ENCODE data around the gene CCDC149. TPM values are rescaled to one million over a fixed set of nuclear protein-coding genes. Genes with fewer than 3 reads are reported as not detected.

Gene CCDC149
- total and polyA plus RNA-seq, 2 of the 8 experiments (the other 6 are each of a cell fraction or from before 2014, with no cell fraction given) = 2.2 to 5.6 TPM

GRCh38 chr4:24801136-24801855, 111.5 kb downstream of the CCDC149 start:
- Histone ChIP-seq H4K91ac (replicated peaks; ENCODE audit: insufficient read length, low read length) (no peak overlapping the region), H2AK5ac (ENCODE audit: low read depth, low read length) (no peak overlapping the region), H2BK15ac (ENCODE audit: low read length) (no peak overlapping the region), H3K4ac (replicated peaks; ENCODE audit: insufficient read length, low read depth, low read length) (no peak overlapping the region), H3K4me1 (replicated peaks in 1 of 4; ENCODE audit: control insufficient read depth in 3 of 4, insufficient read depth in 4 of 4, low read length in 3 of 4) (peaks cover 0 to 19% (median 11%) of the 10 kb centered on the region in 4 experiments), H3K36me3 (ENCODE audit: control insufficient read depth in 2 of 4, insufficient read depth in 4 of 4, low read length in 3 of 4) (peaks cover 0 to 6% (median 0%) of the 10 kb centered on the region in 4 experiments; a peak in 1 of 8 replicates), H2BK5ac (ENCODE audit: low read depth, low read length) (no peak overlapping the region), H3K14ac (ENCODE audit: insufficient read length) (no peak overlapping the region), H3K4me2 (ENCODE audit: insufficient read depth in 1 of 2, low read depth in 2 of 2, low read length in 2 of 2) (peak overlapping the region; percentile 93 to 96; a peak in 3 of 4 replicates), H3K27ac (ENCODE audit: low read depth, low read length) (no peak overlapping the region), H4K5ac (ENCODE audit: insufficient read length, low read depth, low read length) (no peak overlapping the region), H2AFZ (ENCODE audit: low read length) (no peak overlapping the region), H4K8ac (ENCODE audit: extremely low read depth, insufficient read depth, low read length) (no peak overlapping the region), H3K18ac (ENCODE audit: extremely low read depth, low read length) (no peak overlapping the region), H3K23ac (ENCODE audit: insufficient read length) (no peak overlapping the region), H2BK20ac (ENCODE audit: low read length) (no peak overlapping the region), H3K9ac (replicated peaks in 1 of 4; ENCODE audit: extremely low read depth in 1 of 4, low read depth in 3 of 4, low read length in 3 of 4) (no peak overlapping the region), H2BK120ac (replicated peaks; ENCODE audit: low read depth, low read length) (no peak overlapping the region), H3K4me3 (ENCODE audit: extremely low read depth in 1 of 4, insufficient read depth in 2 of 4, low read depth in 3 of 4, low read length in 4 of 4) (peak overlapping the region in 1 of 4 experiments; percentile 64; a peak in 2 of 8 replicates), H3K79me2 (ENCODE audit: control insufficient read depth in 1 of 2, insufficient read depth in 2 of 2, low read length in 2 of 2) (no peaks in the 10 kb centered on the region), H3K27me3 (replicated peaks in 1 of 4; ENCODE audit: control insufficient read depth in 3 of 4, extremely low read depth in 1 of 4, insufficient read depth in 3 of 4, low read length in 3 of 4) (peaks cover 13 to 43% (median 32%) of the 10 kb centered on the region in 4 experiments), H3K9me3 (ENCODE audit: insufficient read depth in 2 of 2, low read depth in 1 of 2, low read length in 1 of 2) (peaks cover 0 to 6% of the 10 kb centered on the region in 2 experiments; a peak in 1 of 4 replicates), H2BK12ac (ENCODE audit: low read depth, low read length) (no peak overlapping the region), H3K23me2 (ENCODE audit: low read depth, low read length) (peaks cover 9% of the 10 kb centered on the region; the same call in 1 of the 2 replicates), H3K56ac (replicated peaks; ENCODE audit: insufficient read length, low read depth, low read length) (no peak overlapping the region), H3K79me1 (ENCODE audit: low read depth, low read length) (no peaks in the 10 kb centered on the region), H4K20me1 (replicated peaks in 1 of 2; ENCODE audit: control insufficient read depth in 1 of 2, insufficient read depth in 2 of 2, low read length in 2 of 2) (peaks cover 0 to 2% of the 10 kb centered on the region in 2 experiments)
- ChIA-PET CTCF (ENCODE audit: partially characterized antibody) (interaction anchor here (0.6 to 2.6 kb wide), 7 partner anchors 8 to 334 kb away, joined by 3 to 7 read pairs (median 3); no protein-coding TSS in a partner anchor), POLR2A (ENCODE audit: partially characterized antibody) (interaction anchor here (1.0 kb wide), 1 partner anchor 217 kb away, joined by 3 read pairs; the partner anchor contains the start of gene DHX15)
- no peak for FAIRE-seq
- 73% methylated on average over 10 of the region's 10 CpGs; no CpG with 5 or more reads in 1 of the 2 experiments for WGBS, 2 experiments (ENCODE audit: extremely low coverage in 1 of 2, insufficient coverage in 1 of 2, insufficient read length in 1 of 2, insufficient replicate concordance in 2 of 2, low coverage in 1 of 2, low lambda C conversion rate in 2 of 2, missing lambda C conversion rate in 1 of 2)
- peak in 1 of 2 experiments; percentile 43 for DNase-seq (ENCODE audit: low read depth in 1 of 2, low spot score in 2 of 2)
- no peak for TF ChIP-seq YY1 (IDR thresholded peaks at IDR 0.05; ENCODE audit: low read depth, low read length)
- no peak for TF ChIP-seq SIN3A (conservative IDR thresholded peaks at IDR 0.05 in 1 of 2, IDR thresholded peaks at IDR 0.05 in 1 of 2; ENCODE audit: low read depth in 1 of 2, low read length in 2 of 2)
- no peak for TF ChIP-seq SUZ12 (IDR thresholded peaks at IDR 0.05; ENCODE audit: low read length)
- TF ChIP-seq CTBP2 (IDR thresholded peaks at IDR 0.05; ENCODE audit: borderline replicate concordance, insufficient read depth, insufficient read length, low read length) = no peak
- TF ChIP-seq CBX8 (IDR thresholded peaks at IDR 0.05; ENCODE audit: borderline replicate concordance, low read depth, low read length) = no peak
- no peak for TF ChIP-seq HDAC2 (IDR thresholded peaks at IDR 0.05; ENCODE audit: borderline replicate concordance in 1 of 2, low read depth in 2 of 2, low read length in 2 of 2)
- no peak for TF ChIP-seq POU5F1 (IDR thresholded peaks at IDR 0.05; ENCODE audit: low read depth, low read length)
- no peak for TF ChIP-seq RNF2 (IDR thresholded peaks at IDR 0.05; ENCODE audit: borderline replicate concordance, low read depth, low read length, missing control alignments, poor library complexity, severe bottlenecking)
- TF ChIP-seq KDM5A (IDR thresholded peaks at IDR 0.05; ENCODE audit: low read length) = no peak
- no peak for TF ChIP-seq CEBPB (IDR thresholded peaks at IDR 0.05; ENCODE audit: low read depth, low read length)
- no peak for TF ChIP-seq RFX5 (IDR thresholded peaks at IDR 0.05; ENCODE audit: borderline replicate concordance, low read depth, low read length)
